ENCODE data around the gene RBM10.

Gene RBM10

GRCh38 chrX:47177079-47177478, 32.1 kb downstream of the RBM10 start:
- DNase-seq (ENCODE audit: low spot score) = no peak

DNA sequence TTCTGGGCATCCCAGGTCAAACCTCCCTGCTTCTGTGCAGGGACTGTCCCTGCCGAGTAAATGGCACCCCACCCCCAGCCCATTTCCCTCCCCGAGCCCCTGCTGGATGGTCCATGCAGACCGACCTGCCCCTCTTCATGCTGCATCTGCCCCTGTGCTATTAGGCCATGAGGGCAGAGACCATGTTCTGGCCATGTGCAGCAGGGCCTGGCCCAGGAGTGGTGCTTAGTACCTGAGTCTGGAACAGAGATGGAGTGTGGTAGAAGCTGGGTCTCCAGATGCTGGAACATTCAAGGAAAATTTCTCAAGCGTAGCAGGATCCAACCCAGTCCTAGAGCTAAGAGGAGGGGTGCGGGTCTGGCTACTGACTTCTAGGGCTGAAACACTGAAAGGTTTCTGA, 33.3 kb downstream of the RBM10 start:
- DNase-seq (ENCODE audit: low spot score) = no peak

- no peak for DNase-seq (ENCODE audit: low spot score)
Measured at GRCh38 chrX:47179221-47179927, 34.4 kb downstream of the RBM10 start.

DNA sequence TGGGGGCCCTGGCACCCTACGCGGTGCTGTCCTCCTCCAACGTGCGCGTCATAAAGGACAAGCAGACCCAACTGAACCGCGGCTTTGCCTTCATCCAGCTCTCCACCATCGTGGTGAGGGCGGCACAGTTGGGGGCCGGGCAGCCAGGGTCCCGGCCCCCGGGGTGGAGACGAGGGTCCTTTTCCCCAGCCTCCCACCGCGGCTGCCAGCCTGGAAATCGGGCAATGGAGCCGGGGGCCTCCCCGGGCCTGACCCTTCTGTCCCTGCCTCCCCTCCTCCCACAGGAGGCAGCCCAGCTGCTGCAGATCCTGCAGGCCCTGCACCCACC, 34.9 kb downstream of the RBM10 start:
- no peak for DNase-seq (ENCODE audit: low spot score)

- no peak for DNase-seq (ENCODE audit: low spot score)
Measured at GRCh38 chrX:47180346-47180745, 35.3 kb downstream of the RBM10 start.

DNA sequence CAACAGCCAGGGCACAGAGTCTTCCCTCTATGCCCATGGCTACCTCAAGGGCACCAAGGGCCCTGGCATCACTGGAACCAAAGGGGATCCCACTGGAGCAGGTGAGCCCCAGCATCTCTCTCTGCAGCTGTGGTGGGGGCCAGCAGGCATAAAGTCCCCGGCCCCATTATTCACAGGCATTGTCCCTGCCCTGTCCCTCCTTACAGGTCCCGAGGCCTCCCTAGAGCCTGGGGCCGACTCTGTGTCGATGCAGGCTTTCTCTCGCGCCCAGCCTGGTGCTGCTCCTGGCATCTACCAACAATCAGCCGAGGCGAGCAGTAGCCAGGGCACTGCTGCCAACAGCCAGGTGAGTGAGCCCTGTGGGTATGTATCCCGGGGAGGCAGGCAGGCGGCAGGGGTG, 36.3 kb downstream of the RBM10 start:
- DNase-seq (ENCODE audit: low spot score) = no peak

- DNase-seq (ENCODE audit: low spot score) = no peak
Measured at GRCh38 chrX:47182106-47182700, 37.2 kb downstream of the RBM10 start.

- no peak for DNase-seq (ENCODE audit: low spot score)
Measured at GRCh38 chrX:47184486-47184885, 39.5 kb downstream of the RBM10 start.

DNA sequence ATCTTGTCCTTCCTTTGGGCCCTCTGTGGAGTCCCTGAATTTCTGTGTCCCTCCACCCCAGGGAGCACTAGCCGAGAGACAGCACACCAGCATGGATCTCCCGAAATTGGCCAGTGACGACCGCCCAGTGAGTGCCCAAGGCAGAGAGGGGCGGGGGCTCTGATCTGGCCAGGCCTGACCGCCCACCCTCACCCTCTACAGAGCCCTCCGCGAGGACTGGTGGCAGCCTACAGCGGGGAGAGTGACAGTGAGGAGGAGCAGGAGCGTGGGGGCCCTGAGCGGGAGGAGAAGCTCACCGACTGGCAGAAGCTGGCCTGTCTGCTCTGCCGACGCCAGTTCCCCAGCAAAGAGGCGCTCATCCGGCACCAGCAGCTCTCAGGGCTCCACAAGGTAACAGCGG, 40.2 kb downstream of the RBM10 start:
- no peak for DNase-seq (ENCODE audit: low spot score)

GRCh38 chrX:47186096-47186740, 41.2 kb downstream of the RBM10 start:
- no peak for DNase-seq (ENCODE audit: low spot score)

DNA sequence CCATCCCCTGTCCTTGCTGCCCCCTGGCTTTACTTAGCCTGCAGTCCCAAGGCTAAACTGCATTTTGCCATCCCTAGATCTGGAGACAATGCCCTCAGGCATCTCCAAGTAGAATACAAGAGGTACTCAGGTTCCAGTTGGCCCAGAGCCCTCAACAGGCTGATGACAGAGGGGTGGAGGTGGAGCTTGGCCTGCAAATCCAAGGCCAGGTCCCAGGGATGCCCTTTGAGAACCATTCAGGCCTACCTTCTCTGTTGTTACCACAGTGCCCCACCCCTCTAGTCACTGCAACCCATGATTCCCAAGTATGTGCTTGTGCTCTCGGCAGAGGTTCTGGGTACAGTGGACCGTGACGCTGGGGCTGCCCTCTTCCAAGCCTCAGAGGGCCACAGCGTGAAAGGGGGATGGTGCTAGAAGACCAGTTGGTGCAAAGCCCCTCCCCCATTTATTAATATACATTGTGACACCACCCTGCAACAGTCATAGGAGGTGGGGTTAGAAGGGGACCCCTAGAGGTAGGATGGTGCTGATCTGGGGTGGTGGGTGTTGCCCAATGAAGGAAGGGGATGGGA, 42.2 kb downstream of the RBM10 start:
- DNase-seq (ENCODE audit: low spot score) = no peak

DNA sequence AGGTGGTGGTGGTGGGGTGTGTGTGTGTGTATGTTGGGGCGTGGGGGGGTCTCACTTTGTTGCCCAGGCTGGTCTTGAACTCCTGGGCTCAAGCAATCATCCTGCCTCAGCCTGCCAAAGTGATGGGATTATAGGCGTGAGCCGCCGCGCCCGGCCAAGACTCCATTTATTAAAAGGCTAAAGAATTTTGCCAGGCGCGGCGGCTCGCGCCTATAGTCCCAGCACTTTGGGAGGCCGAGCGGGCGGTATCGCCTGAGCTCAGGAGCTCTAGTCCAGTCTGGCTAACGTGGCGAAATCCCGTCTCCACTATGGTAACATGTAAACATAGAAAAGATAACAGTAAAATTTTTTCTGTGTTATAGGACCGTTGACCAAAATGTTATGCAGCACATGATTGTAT, 44.9 kb downstream of the RBM10 start:
- DNase-seq (ENCODE audit: low spot score) = no peak

GRCh38 chrX:47190445-47191269, 45.6 kb downstream of the RBM10 start:
- peak; percentile 86 for DNase-seq (ENCODE audit: low spot score)

GRCh38 chrX:47191331-47191730, 46.3 kb downstream of the RBM10 start:
- DNase-seq (ENCODE audit: low spot score) = peak; percentile 70

- no peak for DNase-seq (ENCODE audit: low spot score)
Measured at GRCh38 chrX:47191806-47192401, 46.9 kb downstream of the RBM10 start.

GRCh38 chrX:47193475-47194193, 48.6 kb downstream of the RBM10 start, which contains the start of gene UBA1:
Gene UBA1 (plus strand): TSS chrX:47193829. CDS start chrX:47198803, 4,974 bp downstream.
- DNase-seq (ENCODE audit: low spot score) = peak; percentile 94

GRCh38 chrX:47194194-47194787, 49.3 kb downstream of the RBM10 start:
- DNase-seq (ENCODE audit: low spot score) = no peak

DNA sequence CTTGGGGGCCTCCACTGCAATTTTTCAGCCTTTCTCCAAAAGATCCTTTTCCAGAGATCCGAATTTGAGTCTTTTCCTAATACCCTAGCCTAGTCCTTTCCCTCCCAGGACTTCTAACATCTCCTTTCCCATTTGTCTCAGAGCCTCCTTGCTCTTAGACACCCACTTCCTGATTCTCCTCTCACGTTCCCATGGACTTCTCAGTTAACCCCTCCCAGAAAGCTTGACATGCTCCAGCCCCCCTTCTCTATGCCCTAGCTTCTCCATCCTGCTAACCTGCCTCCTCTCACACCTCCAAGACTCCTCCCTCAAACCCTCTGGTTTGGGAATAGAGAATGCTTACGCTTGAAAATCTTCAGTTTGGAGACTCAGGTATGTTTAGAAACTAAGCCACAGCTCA, 51.1 kb downstream of the RBM10 start:
- DNase-seq (ENCODE audit: low spot score) = no peak

- no peak for DNase-seq (ENCODE audit: low spot score)
Measured at GRCh38 chrX:47197526-47197925, 52.5 kb downstream of the RBM10 start.

GRCh38 chrX:47198026-47198686, 53.1 kb downstream of the RBM10 start:
- no peak for DNase-seq (ENCODE audit: low spot score)
